ENCODE results near the gene TBL1X. TPM values are rescaled to one million over a fixed set of nuclear protein-coding genes. Genes with fewer than 3 reads are reported as not detected.

TBL1X gene
- total and polyA plus RNA-seq, 2 of the 8 experiments (the other 6 are each of a cell fraction or from before 2014, with no cell fraction given) = 13.3 to 25.6 TPM

DNA sequence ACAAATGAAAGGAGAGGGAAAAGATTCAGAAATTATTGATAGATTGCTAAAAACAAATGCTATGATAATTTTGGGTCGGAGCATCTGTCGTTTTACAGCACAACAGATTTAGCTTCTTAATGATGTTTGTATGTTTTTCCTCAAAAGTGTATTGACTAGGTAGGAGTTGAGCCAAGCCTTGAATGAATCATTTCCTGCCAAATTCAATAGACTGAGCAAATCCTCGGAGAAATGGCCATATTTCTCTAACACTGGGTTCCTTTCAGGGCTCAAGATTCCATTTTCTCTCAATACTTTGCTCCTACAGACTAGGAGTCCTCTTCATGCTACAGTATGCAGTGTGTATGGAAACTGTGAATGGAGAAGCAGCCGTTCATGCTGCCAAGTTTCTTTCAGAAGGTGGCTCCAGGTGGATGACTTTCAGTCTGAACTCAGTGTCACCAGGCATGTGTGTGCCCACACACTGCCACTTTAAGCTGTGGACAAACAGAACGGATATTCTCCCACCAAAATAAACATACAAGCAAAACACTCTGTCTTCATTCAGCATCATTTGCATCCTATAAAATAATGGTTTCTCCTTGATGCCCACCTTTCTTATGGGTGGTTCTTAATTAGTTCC, 146.0 kb downstream of the TBL1X start (continued):
- TF ChIP-seq, protein P1, sequence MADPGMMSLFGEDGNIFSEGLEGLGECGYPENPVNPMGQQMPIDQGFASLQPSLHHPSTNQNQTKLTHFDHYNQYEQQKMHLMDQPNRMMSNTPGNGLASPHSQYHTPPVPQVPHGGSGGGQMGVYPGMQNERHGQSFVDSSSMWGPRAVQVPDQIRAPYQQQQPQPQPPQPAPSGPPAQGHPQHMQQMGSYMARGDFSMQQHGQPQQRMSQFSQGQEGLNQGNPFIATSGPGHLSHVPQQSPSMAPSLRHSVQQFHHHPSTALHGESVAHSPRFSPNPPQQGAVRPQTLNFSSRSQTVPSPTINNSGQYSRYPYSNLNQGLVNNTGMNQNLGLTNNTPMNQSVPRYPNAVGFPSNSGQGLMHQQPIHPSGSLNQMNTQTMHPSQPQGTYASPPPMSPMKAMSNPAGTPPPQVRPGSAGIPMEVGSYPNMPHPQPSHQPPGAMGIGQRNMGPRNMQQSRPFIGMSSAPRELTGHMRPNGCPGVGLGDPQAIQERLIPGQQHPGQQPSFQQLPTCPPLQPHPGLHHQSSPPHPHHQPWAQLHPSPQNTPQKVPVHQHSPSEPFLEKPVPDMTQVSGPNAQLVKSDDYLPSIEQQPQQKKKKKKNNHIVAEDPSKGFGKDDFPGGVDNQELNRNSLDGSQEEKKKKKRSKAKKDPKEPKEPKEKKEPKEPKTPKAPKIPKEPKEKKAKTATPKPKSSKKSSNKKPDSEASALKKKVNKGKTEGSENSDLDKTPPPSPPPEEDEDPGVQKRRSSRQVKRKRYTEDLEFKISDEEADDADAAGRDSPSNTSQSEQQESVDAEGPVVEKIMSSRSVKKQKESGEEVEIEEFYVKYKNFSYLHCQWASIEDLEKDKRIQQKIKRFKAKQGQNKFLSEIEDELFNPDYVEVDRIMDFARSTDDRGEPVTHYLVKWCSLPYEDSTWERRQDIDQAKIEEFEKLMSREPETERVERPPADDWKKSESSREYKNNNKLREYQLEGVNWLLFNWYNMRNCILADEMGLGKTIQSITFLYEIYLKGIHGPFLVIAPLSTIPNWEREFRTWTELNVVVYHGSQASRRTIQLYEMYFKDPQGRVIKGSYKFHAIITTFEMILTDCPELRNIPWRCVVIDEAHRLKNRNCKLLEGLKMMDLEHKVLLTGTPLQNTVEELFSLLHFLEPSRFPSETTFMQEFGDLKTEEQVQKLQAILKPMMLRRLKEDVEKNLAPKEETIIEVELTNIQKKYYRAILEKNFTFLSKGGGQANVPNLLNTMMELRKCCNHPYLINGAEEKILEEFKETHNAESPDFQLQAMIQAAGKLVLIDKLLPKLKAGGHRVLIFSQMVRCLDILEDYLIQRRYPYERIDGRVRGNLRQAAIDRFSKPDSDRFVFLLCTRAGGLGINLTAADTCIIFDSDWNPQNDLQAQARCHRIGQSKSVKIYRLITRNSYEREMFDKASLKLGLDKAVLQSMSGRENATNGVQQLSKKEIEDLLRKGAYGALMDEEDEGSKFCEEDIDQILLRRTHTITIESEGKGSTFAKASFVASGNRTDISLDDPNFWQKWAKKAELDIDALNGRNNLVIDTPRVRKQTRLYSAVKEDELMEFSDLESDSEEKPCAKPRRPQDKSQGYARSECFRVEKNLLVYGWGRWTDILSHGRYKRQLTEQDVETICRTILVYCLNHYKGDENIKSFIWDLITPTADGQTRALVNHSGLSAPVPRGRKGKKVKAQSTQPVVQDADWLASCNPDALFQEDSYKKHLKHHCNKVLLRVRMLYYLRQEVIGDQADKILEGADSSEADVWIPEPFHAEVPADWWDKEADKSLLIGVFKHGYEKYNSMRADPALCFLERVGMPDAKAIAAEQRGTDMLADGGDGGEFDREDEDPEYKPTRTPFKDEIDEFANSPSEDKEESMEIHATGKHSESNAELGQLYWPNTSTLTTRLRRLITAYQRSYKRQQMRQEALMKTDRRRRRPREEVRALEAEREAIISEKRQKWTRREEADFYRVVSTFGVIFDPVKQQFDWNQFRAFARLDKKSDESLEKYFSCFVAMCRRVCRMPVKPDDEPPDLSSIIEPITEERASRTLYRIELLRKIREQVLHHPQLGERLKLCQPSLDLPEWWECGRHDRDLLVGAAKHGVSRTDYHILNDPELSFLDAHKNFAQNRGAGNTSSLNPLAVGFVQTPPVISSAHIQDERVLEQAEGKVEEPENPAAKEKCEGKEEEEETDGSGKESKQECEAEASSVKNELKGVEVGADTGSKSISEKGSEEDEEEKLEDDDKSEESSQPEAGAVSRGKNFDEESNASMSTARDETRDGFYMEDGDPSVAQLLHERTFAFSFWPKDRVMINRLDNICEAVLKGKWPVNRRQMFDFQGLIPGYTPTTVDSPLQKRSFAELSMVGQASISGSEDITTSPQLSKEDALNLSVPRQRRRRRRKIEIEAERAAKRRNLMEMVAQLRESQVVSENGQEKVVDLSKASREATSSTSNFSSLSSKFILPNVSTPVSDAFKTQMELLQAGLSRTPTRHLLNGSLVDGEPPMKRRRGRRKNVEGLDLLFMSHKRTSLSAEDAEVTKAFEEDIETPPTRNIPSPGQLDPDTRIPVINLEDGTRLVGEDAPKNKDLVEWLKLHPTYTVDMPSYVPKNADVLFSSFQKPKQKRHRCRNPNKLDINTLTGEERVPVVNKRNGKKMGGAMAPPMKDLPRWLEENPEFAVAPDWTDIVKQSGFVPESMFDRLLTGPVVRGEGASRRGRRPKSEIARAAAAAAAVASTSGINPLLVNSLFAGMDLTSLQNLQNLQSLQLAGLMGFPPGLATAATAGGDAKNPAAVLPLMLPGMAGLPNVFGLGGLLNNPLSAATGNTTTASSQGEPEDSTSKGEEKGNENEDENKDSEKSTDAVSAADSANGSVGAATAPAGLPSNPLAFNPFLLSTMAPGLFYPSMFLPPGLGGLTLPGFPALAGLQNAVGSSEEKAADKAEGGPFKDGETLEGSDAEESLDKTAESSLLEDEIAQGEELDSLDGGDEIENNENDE (IDR thresholded peaks at IDR 0.05; ENCODE audit: insufficient replicate concordance, low read length) = no peak
- TF ChIP-seq CHD2 (IDR thresholded peaks at IDR 0.05; ENCODE audit: low read length) (no peak), POLR2AphosphoS5 (IDR thresholded peaks at IDR 0.05; ENCODE audit: low read depth, low read length) (no peak), BACH1 (IDR thresholded peaks at IDR 0.05; ENCODE audit: low read length) (no peak), HDAC2 (IDR thresholded peaks at IDR 0.05; ENCODE audit: borderline replicate concordance in 1 of 2, low read depth in 2 of 2, low read length in 2 of 2) (no peak), CREB1 (IDR thresholded peaks at IDR 0.05) (no peak), SAP30 (IDR thresholded peaks at IDR 0.05; ENCODE audit: insufficient read depth, insufficient replicate concordance, low read length) (no peak)
- TF ChIP-seq, protein P2, sequence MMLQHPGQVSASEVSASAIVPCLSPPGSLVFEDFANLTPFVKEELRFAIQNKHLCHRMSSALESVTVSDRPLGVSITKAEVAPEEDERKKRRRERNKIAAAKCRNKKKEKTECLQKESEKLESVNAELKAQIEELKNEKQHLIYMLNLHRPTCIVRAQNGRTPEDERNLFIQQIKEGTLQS (IDR thresholded peaks at IDR 0.05; ENCODE audit: insufficient read depth, low read depth, low read length) = no peak
- TF ChIP-seq, protein P3, sequence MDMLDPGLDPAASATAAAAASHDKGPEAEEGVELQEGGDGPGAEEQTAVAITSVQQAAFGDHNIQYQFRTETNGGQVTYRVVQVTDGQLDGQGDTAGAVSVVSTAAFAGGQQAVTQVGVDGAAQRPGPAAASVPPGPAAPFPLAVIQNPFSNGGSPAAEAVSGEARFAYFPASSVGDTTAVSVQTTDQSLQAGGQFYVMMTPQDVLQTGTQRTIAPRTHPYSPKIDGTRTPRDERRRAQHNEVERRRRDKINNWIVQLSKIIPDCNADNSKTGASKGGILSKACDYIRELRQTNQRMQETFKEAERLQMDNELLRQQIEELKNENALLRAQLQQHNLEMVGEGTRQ (IDR thresholded peaks at IDR 0.05; ENCODE audit: low read length) = no peak

Measured in H1 (cell line).